Right atrium auricular region (tissue), 2 donors: ENCODE measurements around the gene APOOL. TPM values are rescaled to one million over a fixed set of nuclear protein-coding genes. Genes with fewer than 3 reads are reported as not detected.

ENCODE experiments used
- DNase-seq: peaks from one replicate; pipeline ENCODE4 v3.0.0-alpha.2; 2019; ENCODE audit warnings: low spot score
- H3K27ac ChIP-seq, 2 donors: fragments of 200-600 bp; sonication (generic); 1 replicate in 1 of 2; 2 replicates in 1 of 2; pipeline ENCODE4 v1.5.1; 2016 to 2019
- H3K27me3 ChIP-seq, 2 donors: fragments of 200-600 bp; sonication (generic); one replicate each; pipeline versions ENCODE4 v1.5.1 to v1.6.0; 2017 to 2019
- H3K36me3 ChIP-seq: fragments of 200-600 bp; sonication (generic); one replicate; pipeline ENCODE4 v1.5.1; 2016
- H3K4me1 ChIP-seq, 2 donors: fragments of 200-600 bp; sonication (generic); one replicate each; pipeline versions ENCODE4 v1.5.1 to v1.6.0; 2017 to 2019
- H3K4me3 ChIP-seq, 2 donors: fragments of 200-600 bp; sonication (generic); 1 replicate in 1 of 2; 2 replicates in 1 of 2; pipeline ENCODE4 v1.5.1; 2017 to 2019; ENCODE audit warnings: mild to moderate bottlenecking in 1 of 2, moderate library complexity in 1 of 2
- H3K9me3 ChIP-seq, 2 donors: fragments of 200-600 bp; sonication (generic); one replicate each; pipeline ENCODE4 v1.5.1; 2019
- total RNA-seq, 2 donors: library from RNA; depleted of rRNA; stranded (reverse); fragments of >200 nt; gene quantifications; one replicate each; pipeline ENCODE4 v1.1.0, GENCODE V29; 2016
- TF ChIP-seq, protein P1 (sequence below), 2 donors: fragments of 200-600 bp; sonication (generic); IDR thresholded peaks; one replicate each; pipeline ENCODE4 v1.5.1; 2019; ENCODE audit warnings: antibody characterized with exemption in 2 of 2

APOOL gene
- total RNA-seq, 2 donors from 2014 or later, result 13.5 to 24.8 TPM

DNA sequence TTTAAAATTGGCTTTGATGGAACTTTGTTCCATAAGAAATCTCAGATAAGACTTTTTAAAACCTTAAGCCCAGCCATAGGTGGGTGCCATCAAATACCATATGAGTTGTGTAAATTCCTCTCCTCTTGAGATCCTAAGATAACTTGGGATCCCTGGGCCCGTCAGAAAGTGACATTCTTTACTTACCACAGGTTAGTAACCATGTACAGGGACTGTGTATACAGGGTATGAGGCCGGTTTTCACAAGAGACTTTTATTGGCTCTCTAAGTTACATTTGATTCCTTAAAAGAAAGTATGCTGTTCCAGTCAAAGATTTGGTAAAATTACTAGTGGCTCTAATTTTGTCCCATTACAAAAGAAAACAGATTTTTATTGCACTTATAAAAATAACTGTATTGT lies 110.1 kb downstream of the APOOL start:
- TF ChIP-seq, protein P1, sequence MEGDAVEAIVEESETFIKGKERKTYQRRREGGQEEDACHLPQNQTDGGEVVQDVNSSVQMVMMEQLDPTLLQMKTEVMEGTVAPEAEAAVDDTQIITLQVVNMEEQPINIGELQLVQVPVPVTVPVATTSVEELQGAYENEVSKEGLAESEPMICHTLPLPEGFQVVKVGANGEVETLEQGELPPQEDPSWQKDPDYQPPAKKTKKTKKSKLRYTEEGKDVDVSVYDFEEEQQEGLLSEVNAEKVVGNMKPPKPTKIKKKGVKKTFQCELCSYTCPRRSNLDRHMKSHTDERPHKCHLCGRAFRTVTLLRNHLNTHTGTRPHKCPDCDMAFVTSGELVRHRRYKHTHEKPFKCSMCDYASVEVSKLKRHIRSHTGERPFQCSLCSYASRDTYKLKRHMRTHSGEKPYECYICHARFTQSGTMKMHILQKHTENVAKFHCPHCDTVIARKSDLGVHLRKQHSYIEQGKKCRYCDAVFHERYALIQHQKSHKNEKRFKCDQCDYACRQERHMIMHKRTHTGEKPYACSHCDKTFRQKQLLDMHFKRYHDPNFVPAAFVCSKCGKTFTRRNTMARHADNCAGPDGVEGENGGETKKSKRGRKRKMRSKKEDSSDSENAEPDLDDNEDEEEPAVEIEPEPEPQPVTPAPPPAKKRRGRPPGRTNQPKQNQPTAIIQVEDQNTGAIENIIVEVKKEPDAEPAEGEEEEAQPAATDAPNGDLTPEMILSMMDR (IDR thresholded peaks at IDR 0.05), result no peak
- H3K27me3 ChIP-seq, result no peaks in the 10 kb centered on the region
- no peaks in the 10 kb centered on the region for H3K36me3 ChIP-seq
- DNase-seq, result no peak
- no peaks in the 10 kb centered on the region for H3K9me3 ChIP-seq
- H3K27ac ChIP-seq, result no peak overlapping the region
- no peaks in the 10 kb centered on the region for H3K4me1 ChIP-seq
- no peak overlapping the region for H3K4me3 ChIP-seq

DNA sequence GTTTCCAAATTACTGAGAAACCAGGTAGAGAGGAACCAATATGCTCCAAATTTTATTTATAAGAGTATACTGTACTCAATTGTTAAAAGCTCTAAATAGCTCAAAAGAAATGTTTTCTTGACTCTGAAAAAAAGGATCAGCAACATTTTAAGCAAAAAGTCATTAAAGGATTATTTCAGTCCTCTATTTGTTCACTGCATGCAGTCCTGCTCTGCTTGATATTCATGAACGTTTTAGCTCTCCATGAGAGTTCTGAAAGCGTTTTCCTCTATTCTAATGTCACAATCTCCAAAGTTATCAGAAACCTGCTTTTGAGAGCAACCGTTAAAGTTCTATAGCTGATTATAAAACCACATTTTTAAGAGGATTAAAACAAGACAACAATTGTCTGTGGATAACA lies 110.5 kb downstream of the APOOL start:
- no peaks in the 10 kb centered on the region for H3K4me1 ChIP-seq
- H3K27ac ChIP-seq, result no peak overlapping the region
- no peaks in the 10 kb centered on the region for H3K27me3 ChIP-seq
- H3K36me3 ChIP-seq, result no peaks in the 10 kb centered on the region
- DNase-seq, result no peak
- H3K9me3 ChIP-seq, result no peaks in the 10 kb centered on the region
- no peak overlapping the region for H3K4me3 ChIP-seq
- TF ChIP-seq, protein P1 (IDR thresholded peaks at IDR 0.05), result no peak

DNA sequence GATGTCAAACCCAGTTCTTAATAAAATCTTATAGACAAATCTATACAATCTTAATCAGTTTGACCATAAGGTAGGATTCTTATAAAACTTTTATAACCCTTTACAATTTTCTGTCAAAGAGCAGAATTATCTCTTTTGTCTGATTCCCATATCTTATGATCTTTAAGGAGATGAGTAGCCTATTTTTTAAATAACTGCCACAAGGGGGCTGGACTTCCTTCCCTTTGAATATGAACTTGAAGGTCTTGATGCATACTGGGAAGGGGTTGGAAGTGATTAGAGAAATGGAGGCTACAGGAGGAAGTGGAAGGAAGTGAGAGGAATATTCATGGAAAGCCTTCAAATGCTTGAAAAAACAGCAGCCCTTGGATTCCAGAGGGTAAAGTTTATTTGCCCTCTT lies 111.1 kb downstream of the APOOL start:
- no peak overlapping the region for H3K27ac ChIP-seq
- no peaks in the 10 kb centered on the region for H3K9me3 ChIP-seq
- H3K36me3 ChIP-seq, result no peaks in the 10 kb centered on the region
- TF ChIP-seq, protein P1 (IDR thresholded peaks at IDR 0.05), result no peak
- H3K4me1 ChIP-seq, result no peaks in the 10 kb centered on the region
- no peak for DNase-seq
- H3K27me3 ChIP-seq, result no peaks in the 10 kb centered on the region
- no peak overlapping the region for H3K4me3 ChIP-seq

DNA sequence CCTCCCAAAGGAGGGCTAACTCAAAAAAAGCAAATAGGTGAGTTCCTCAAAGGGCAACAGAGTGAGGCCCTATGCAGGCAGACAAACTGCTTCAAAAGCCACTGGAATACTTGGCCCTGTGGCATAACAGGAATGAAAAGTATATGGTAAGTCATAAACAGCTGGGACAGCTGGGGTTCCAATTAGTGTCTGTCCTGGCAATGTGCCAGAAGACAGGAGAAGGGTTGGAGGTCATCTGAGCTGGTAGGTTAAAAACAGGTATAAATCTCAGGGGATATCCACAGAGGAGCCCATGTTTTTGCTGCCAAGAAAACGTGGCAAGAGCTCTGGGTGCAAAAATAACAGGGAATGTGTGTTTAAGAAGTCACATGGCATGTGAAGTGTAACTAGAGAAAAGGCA lies 111.6 kb downstream of the APOOL start:
- DNase-seq, result no peak
- H3K27ac ChIP-seq, result no peak overlapping the region
- no peaks in the 10 kb centered on the region for H3K36me3 ChIP-seq
- H3K4me1 ChIP-seq, result no peaks in the 10 kb centered on the region
- H3K4me3 ChIP-seq, result no peak overlapping the region
- H3K27me3 ChIP-seq, result no peaks in the 10 kb centered on the region
- TF ChIP-seq, protein P1 (IDR thresholded peaks at IDR 0.05), result no peak
- no peaks in the 10 kb centered on the region for H3K9me3 ChIP-seq

DNA sequence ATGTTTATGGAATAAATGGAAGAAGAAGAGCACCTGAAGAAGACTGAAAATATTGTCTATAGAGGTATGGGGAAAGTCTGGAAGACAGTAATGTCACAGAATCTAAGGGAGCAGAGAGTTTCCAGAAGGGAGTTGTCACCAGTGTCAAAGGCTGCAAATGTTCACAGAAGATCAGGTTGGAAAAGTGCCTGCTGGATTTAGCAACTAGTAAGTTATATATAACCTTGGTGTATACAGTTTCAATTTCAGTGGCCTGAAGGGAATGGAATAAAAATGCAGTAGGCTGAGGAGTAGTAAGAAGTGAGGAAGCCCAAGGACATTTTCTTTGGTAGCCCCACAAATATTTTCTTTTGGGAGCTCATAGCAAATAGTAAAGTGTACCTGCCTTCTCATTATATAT lies 132.7 kb downstream of the APOOL start:
- H3K4me3 ChIP-seq, result no peak overlapping the region
- no peaks in the 10 kb centered on the region for H3K27me3 ChIP-seq
- no peaks in the 10 kb centered on the region for H3K4me1 ChIP-seq
- H3K27ac ChIP-seq, result no peak overlapping the region
- H3K36me3 ChIP-seq, result no peaks in the 10 kb centered on the region
- TF ChIP-seq, protein P1 (IDR thresholded peaks at IDR 0.05), result no peak
- no peak for DNase-seq
- H3K9me3 ChIP-seq, result no peaks in the 10 kb centered on the region

DNA sequence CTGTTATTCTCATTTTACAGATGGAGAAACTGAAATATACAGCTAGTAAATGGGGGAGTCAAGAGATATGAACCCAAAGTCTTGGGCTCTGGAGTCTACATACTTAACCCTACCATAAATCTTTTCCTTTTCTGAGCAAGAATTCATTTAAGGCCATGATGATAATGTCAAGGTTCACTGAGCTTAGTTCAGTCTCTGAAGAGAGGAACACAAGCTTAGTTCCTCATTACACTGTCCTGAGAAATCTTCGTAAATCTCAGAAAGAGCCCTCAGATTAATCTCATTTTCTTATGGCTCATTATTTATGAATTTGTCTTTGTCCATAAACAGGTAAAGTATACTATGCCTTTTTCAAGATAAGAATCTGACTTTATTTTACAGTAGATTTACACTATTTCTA lies 135.7 kb downstream of the APOOL start:
- Histone ChIP-seq H3K4me3 (no peak overlapping the region), H3K9me3 (no peaks in the 10 kb centered on the region), H3K36me3 (no peaks in the 10 kb centered on the region), H3K27ac (no peak overlapping the region), H3K27me3 (no peaks in the 10 kb centered on the region), H3K4me1 (no peaks in the 10 kb centered on the region)
- TF ChIP-seq, protein P1 (IDR thresholded peaks at IDR 0.05), result no peak
- no peak for DNase-seq
